ENCODE data around the gene XPO1.

GRCh38 chr2:61460163-61460562 lies 78.0 kb downstream of the XPO1 start:
- TF ChIP-seq POLR2AphosphoS5 (IDR thresholded peaks at IDR 0.05; ENCODE audit: insufficient read depth in 1 of 2, low read depth in 1 of 2) (no peak), POLR2A (IDR thresholded peaks at IDR 0.05) (no peak)
- TF ChIP-seq, protein P1, sequence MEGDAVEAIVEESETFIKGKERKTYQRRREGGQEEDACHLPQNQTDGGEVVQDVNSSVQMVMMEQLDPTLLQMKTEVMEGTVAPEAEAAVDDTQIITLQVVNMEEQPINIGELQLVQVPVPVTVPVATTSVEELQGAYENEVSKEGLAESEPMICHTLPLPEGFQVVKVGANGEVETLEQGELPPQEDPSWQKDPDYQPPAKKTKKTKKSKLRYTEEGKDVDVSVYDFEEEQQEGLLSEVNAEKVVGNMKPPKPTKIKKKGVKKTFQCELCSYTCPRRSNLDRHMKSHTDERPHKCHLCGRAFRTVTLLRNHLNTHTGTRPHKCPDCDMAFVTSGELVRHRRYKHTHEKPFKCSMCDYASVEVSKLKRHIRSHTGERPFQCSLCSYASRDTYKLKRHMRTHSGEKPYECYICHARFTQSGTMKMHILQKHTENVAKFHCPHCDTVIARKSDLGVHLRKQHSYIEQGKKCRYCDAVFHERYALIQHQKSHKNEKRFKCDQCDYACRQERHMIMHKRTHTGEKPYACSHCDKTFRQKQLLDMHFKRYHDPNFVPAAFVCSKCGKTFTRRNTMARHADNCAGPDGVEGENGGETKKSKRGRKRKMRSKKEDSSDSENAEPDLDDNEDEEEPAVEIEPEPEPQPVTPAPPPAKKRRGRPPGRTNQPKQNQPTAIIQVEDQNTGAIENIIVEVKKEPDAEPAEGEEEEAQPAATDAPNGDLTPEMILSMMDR (IDR thresholded peaks at IDR 0.05) = no peak

All from vagina (tissue), 2 donors.